ENCODE data around the gene IL20.

IL20 gene

DNA sequence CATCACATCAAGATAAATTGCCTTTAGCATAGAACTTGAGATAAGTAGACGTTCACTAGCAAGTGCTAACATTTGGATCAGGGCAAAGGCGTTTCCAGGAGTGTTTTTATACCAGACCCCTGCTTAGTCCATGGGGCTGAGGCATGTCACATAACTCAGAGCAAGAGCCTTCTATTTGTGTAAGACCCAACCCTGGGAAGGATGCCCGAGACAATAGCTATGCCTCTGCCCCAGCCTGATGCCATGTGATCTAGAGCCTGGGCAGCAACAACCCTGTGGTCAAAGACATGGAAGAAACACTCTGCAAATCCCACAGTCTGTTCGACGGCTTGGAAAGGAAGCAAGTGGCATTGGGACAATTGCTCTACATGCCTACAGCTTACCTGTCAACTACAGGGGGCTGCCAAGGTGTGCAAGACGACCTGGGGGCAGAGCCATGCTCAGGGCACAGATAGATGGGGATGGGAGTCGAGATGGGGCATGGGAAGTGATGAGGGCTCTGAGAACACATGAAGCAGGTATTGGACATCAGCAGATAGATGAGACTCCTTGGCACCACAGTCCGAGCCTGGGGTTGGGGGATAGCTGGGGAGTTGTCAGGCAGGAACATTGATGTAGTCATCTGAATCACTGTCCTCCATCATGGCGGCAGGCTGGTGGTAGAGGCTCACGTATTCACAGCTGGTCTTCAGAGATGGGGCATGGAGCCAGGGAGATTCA is 39.2 kb downstream of the IL20 start:
- no peak for DNase-seq

- DNase-seq, result peak in 1 of 4 experiments; percentile 50
Measured at GRCh38 chr1:206905295-206906164, 40.1 kb downstream of the IL20 start.

GRCh38 chr1:206907304-206907991 is 42.0 kb downstream of the IL20 start:
- no peak for DNase-seq

DNA sequence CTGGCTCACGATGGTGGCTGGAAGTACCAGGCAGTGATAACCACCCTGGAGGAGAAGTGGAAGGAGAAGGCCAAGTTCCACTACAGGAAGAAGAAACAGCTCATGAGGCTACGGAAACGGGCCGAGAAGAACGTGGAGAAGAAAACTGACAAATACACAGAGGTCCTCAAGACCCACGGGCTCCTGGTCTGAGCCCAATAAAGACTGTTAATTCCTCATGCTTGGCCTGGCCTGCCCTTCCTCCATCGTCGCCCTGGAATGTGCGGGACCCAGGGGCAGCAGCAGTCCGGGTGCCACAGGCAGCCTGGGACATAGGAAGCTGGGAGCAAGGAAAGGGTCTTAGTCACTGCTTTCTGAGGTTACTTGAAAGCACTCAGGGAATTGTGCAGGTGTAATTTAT is 42.6 kb downstream of the IL20 start:
- DNase-seq, result no peak

- peak in 2 of 4 experiments; percentile 33 to 45 for DNase-seq
Measured at GRCh38 chr1:206909161-206909882, 43.9 kb downstream of the IL20 start.

DNA sequence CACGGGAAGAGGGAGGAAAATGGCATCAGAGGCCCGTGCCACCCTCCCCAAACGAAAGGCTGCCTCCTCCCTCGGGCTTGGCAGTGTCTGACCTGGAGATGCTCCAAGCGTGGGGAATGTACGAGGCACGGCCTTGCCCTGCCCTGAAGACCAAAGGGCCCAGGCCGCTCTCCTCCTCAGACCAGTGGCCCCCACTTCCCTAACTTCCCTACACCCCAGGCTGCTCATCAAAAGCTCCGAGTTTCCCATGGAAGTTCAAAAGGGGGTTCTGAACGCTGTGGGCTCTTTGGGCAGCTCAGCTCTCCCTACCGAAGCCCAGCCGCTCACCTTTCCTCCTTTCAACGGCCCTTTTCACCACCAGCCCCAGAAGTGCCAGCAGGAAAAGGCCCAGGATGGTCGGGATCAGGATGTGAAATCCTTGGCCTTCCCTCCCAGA is 44.5 kb downstream of the IL20 start:
- DNase-seq, result no peak

- DNase-seq, result peak; percentile 55 to 78 (median 70)
Measured at GRCh38 chr1:206911064-206911663, 45.7 kb downstream of the IL20 start.

GRCh38 chr1:206912445-206913095 is 47.1 kb downstream of the IL20 start:
- peak; percentile 85 to 91 (median 86) for DNase-seq

- no peak for DNase-seq
Measured at GRCh38 chr1:206913766-206914537, 48.5 kb downstream of the IL20 start.

DNA sequence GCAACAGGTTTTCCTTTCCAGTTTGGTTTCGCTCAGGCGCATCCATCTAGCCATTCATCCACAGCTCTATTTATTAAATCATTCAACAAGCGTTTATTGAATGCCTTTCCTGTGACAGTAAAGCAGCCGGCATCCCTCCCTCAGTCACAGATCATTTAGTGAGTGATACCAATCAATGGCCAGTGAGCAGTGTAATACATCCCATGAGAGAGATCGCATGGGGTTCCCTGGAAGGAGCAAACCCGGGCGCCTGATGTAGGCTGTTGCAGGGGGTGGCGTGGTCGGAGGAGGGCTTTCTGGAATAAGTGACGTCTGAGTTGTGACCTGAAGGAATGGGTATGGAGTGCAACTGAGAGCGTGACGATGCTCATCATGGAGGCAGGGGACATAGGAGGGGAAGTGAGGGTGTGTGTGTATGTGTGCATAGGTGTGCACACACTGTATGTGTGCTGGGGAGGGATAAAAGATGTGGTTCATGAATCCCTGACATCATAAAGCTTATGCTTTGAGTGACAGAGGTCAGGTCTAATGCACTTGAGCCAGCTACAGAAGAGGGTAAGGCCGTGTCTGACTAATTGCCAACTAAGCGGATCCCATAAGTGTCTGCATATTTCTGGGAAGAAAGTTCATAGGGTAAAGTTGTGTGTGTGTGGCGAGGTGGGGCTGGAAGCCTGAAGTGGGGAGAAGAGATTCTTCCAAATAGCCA is 49.8 kb downstream of the IL20 start:
- no peak for DNase-seq

GRCh38 chr1:206916000-206916709 is 50.7 kb downstream of the IL20 start:
- DNase-seq, result peak in 2 of 4 experiments; percentile 28 to 35

DNA sequence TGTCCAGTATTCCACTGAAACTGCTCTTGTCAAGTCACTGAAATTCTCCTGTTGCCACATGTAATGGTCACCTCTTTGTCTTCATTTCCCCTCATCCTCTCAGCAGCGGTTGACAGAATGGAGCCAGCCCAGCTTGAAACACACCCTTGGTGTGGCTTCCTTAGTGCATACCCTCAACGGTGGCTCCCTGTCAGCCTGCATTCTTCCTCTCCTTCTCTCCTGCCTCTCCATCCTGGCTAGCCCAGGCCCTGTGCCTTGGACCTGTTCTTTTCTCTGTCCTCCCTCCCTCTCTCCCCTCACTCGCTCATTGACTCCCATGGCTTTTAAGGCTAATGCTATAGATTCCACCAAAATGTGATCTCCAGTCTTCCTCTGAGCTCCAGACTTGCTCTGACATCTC is 52.7 kb downstream of the IL20 start:
- DNase-seq, result no peak
